Ishikawa (cell line): ENCODE results near the gene TLX2.

Experiments used
- CEBPB ChIP-seq: IDR thresholded peaks from 2 replicates; pipeline ENCODE4 v1.6.1; 2012
- CREB1 ChIP-seq: IDR thresholded peaks from 2 replicates; pipeline ENCODE4 v1.6.1; 2012; ENCODE audit warnings: low read depth
- EGR1 ChIP-seq: IDR thresholded peaks from 2 replicates; pipeline ENCODE4 v1.6.1; 2012
- EP300 ChIP-seq: IDR thresholded peaks from 2 replicates; pipeline ENCODE4 v1.6.1; 2012; ENCODE audit warnings: borderline replicate concordance
- FOXM1 ChIP-seq: IDR thresholded peaks from 2 replicates; pipeline ENCODE4 v1.6.1; 2012; ENCODE audit warnings: low read depth, borderline replicate concordance
- MAX ChIP-seq: IDR thresholded peaks from 2 replicates; pipeline ENCODE4 v1.6.1; 2012
- NFIC ChIP-seq: IDR thresholded peaks from 2 replicates; pipeline ENCODE4 v1.6.1; 2012
- RAD21 ChIP-seq: IDR thresholded peaks from 2 replicates; pipeline ENCODE4 v1.6.1; 2012; ENCODE audit warnings: low read depth
- TAF1 ChIP-seq: IDR thresholded peaks from 2 replicates; pipeline ENCODE4 v1.6.1; 2012; ENCODE audit warnings: low read depth, mild to moderate bottlenecking
- TCF12 ChIP-seq: IDR thresholded peaks from 2 replicates; pipeline ENCODE4 v1.6.1; 2012; ENCODE audit warnings: low read depth
- TEAD4 ChIP-seq: IDR thresholded peaks from 2 replicates; pipeline ENCODE4 v1.6.1; 2012
- USF1 ChIP-seq: IDR thresholded peaks from 2 replicates; pipeline ENCODE4 v1.6.1; 2012
- YY1 ChIP-seq: IDR thresholded peaks from 2 replicates; pipeline ENCODE4 v1.6.1; 2012; ENCODE audit warnings: low read depth
- ZBTB7A ChIP-seq: IDR thresholded peaks from 2 replicates; pipeline ENCODE4 v1.6.1; 2012; ENCODE audit warnings: low read depth
- TF ChIP-seq, protein P1 (sequence below): IDR thresholded peaks from 2 replicates; pipeline ENCODE4 v1.6.1; 2012; ENCODE audit warnings: low read depth, mild to moderate bottlenecking

The TLX2 gene

DNA sequence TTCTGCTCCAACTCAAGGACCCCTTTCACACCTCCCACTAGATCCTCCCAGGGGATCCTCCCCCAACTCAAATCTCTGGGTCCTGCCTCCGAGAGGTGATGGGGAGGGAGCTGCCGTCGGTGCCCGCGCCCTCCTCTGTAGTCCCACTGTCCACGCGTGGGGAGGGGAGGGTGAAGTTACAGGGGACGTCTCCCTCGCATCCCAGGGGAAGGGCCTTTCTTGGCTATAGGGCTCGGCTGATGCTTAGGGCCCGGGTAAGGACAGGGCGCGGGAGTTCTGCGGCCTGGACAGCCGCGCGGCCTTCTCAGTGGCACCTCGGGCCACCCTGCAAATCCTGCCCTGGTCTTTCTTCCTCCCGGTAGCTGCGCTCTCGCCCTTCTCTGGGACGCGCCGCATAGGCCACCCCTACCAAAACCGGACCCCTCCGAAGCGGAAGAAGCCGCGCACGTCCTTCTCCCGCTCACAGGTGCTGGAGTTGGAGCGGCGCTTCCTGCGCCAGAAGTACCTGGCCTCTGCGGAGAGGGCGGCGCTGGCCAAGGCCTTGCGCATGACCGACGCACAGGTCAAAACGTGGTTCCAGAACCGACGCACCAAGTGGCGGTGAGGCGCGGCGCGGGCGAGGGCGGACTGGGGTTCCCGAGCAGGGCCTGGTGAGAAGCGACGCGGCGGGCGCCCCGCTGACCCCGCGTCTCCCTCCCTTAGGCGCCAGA, 1.2 kb downstream of the TLX2 start:
- no peak for TF ChIP-seq MAX
- TF ChIP-seq TCF12, result no peak
- TF ChIP-seq EGR1, result no peak
- no peak for TF ChIP-seq EP300
- TF ChIP-seq CREB1, result no peak
- TF ChIP-seq YY1, result no peak
- TF ChIP-seq, protein P1, sequence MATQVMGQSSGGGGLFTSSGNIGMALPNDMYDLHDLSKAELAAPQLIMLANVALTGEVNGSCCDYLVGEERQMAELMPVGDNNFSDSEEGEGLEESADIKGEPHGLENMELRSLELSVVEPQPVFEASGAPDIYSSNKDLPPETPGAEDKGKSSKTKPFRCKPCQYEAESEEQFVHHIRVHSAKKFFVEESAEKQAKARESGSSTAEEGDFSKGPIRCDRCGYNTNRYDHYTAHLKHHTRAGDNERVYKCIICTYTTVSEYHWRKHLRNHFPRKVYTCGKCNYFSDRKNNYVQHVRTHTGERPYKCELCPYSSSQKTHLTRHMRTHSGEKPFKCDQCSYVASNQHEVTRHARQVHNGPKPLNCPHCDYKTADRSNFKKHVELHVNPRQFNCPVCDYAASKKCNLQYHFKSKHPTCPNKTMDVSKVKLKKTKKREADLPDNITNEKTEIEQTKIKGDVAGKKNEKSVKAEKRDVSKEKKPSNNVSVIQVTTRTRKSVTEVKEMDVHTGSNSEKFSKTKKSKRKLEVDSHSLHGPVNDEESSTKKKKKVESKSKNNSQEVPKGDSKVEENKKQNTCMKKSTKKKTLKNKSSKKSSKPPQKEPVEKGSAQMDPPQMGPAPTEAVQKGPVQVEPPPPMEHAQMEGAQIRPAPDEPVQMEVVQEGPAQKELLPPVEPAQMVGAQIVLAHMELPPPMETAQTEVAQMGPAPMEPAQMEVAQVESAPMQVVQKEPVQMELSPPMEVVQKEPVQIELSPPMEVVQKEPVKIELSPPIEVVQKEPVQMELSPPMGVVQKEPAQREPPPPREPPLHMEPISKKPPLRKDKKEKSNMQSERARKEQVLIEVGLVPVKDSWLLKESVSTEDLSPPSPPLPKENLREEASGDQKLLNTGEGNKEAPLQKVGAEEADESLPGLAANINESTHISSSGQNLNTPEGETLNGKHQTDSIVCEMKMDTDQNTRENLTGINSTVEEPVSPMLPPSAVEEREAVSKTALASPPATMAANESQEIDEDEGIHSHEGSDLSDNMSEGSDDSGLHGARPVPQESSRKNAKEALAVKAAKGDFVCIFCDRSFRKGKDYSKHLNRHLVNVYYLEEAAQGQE, result no peak
- TF ChIP-seq TAF1, result no peak
- no peak for TF ChIP-seq FOXM1
- TF ChIP-seq RAD21, result no peak
- TF ChIP-seq ZBTB7A, result no peak
- no peak for TF ChIP-seq CEBPB
- TF ChIP-seq TEAD4, result no peak

DNA sequence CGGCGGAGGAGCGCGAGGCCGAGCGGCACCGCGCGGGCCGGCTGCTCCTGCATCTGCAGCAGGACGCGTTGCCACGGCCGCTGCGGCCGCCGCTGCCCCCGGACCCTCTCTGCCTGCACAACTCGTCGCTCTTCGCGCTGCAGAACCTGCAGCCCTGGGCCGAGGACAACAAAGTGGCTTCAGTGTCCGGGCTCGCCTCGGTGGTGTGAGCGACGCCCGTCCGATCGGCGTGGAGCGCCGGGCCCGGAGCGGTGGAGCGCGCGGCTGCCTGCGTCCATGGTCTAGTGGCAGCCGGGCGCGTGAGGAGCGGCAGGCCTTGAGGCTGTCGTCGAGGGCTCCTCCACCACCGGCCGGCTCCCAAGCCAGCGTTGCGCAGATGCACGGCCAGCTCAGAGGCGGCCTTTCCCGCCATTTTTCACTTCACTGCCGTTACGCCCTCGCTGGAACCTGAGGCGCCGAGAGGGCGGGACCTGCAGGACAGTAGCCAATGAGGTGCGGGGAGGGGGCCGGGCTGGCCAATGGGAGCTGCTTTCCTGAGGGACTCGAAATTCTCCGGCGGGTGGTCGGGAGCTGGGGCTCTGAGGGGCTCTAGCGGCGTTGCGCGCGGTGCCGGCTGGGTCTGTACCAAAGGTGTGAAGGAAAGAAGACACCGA, 1.9 kb downstream of the TLX2 start:
- TF ChIP-seq USF1 (no peak), TEAD4 (no peak), EGR1 (no peak)

GRCh38 chr2:74516650-74517049, 2.4 kb downstream of the TLX2 start:
- TF ChIP-seq, protein P1, result no peak
- TF ChIP-seq EGR1 (no peak), RAD21 (no peak), YY1 (no peak), MAX (no peak), NFIC (no peak), USF1 (no peak), EP300 (no peak), TEAD4 (no peak), FOXM1 (no peak), ZBTB7A (no peak), TAF1 (no peak), CEBPB (no peak), CREB1 (no peak), TCF12 (no peak)

DNA sequence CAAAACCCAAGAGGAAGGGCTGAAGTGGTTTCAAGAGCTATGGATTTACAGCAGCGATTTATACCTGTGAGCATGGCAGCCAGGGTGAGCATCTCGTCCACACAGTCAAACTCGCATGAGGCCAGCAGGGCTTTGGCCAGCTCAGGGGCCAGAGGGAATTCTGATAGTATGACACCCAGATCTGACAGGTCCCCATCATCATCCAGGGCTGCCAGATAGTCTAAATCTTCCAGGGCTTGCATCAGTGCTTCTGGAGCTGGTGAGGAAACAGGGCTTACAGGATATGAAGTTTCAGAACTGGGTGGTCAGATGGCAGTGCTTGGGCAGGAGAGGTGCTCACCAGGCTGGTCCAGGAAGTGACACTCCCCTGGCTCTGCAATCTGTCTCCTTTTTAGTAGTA, 8.3 kb downstream of the TLX2 start:
- no peak for TF ChIP-seq ZBTB7A
- TF ChIP-seq CEBPB, result no peak
- TF ChIP-seq CREB1, result no peak
- TF ChIP-seq RAD21, result no peak
- no peak for TF ChIP-seq TEAD4
- TF ChIP-seq, protein P1, result no peak
- TF ChIP-seq EGR1, result no peak
- no peak for TF ChIP-seq TCF12
- no peak for TF ChIP-seq MAX
- no peak for TF ChIP-seq EP300
- no peak for TF ChIP-seq NFIC
- no peak for TF ChIP-seq YY1
- TF ChIP-seq FOXM1, result no peak
- no peak for TF ChIP-seq TAF1
- TF ChIP-seq USF1, result no peak
